Right cardiac atrium (tissue), 5 donors: ENCODE data around the gene RASSF3. TPM values are rescaled to one million over a fixed set of nuclear protein-coding genes. Genes with fewer than 3 reads are reported as not detected.
A peak's percentile ranks its signal among the peaks of the same experiment; 100 is the strongest.

Source experiments
- ATAC-seq, 2 donors: fragments of 200-7000 bp; cut with Tn5 transposase; one replicate each; pipeline versions ENCODE4 v1.8.0 to v1.9.1; 2020; ENCODE audit warnings: moderate library complexity in 2 of 2, mild to moderate bottlenecking in 1 of 2
- DNase-seq, 3 donors: peaks; one replicate each; pipeline ENCODE4 v3.0.0-alpha.2; 2020
- H3K27ac ChIP-seq: one replicate; pipeline ENCODE4 v1.5.1; 2013; ENCODE audit warnings: mild to moderate bottlenecking, low read length, control low read depth, moderate library complexity
- H3K27me3 ChIP-seq: one replicate; pipeline ENCODE4 v1.6.1; 2013; ENCODE audit not compliant: control insufficient read depth, insufficient read depth
- H3K4me1 ChIP-seq: one replicate; pipeline ENCODE4 v1.6.1; 2013; ENCODE audit warnings: low read length; ENCODE audit not compliant: control insufficient read depth, insufficient read depth
- H3K4me3 ChIP-seq: one replicate; pipeline ENCODE4 v1.5.1; 2013; ENCODE audit warnings: low read length, control low read depth
- H3K9me3 ChIP-seq: one replicate; pipeline ENCODE4 v1.6.1; 2013; ENCODE audit warnings: low read length; ENCODE audit not compliant: control insufficient read depth
- WGBS: extraction: QIAGEN DNeasy Blood & Tissue Kit; methylation state at CpG from one replicate; pipeline ENCODE4 v1.1.7; 2013; 5-methylcytosine and 5-hydroxymethylcytosine counted together
- intact Hi-C, 4 donors: fragments of 100-400 bp; cut with DNase I; formaldehyde crosslinking; loops; one replicate each; pipeline versions ENCODE4 v1.11.0 to v1.14.0; 2022 to 2023
- long read RNA-seq, 4 donors: library from polyadenylated mRNA; unstranded; transcript quantifications; one replicate each; pipeline ENCODE4 v2.0.0, GENCODE V29; 2020 to 2021
- polyA plus RNA-seq: library from polyadenylated mRNA; stranded (reverse); fragments of 200-250 nt; gene quantifications from one replicate; pipeline ENCODE4 v1.2.3, GENCODE V29; 2013
- total RNA-seq, 4 donors: library from RNA; stranded (reverse); fragmentation: NEBNext Ultra II Directional; extraction: Animal tissue kit (Norgen Biotek cat#: 25700); gene quantifications; one replicate each; pipeline ENCODE4 v1.2.1, GENCODE V29; 2021
- donor health status: healthy with polysubstance abuse.
- donor health status: DM: no; HTN: yes; CAD: no.
- donor health status: DM: no; HTN: no; CAD: no.
- donor health status: DM: no; HTN: yes; CAD: no; lungs with severe emphysema.
- donor health status: DM: yes; HTN: yes; CAD: no.

RASSF3 gene, protein sequence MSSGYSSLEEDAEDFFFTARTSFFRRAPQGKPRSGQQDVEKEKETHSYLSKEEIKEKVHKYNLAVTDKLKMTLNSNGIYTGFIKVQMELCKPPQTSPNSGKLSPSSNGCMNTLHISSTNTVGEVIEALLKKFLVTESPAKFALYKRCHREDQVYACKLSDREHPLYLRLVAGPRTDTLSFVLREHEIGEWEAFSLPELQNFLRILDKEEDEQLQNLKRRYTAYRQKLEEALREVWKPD
- total RNA-seq: 100 to 1,000 TPM; 111 to 154 (median 122) TPM
- polyA plus RNA-seq: 44.6 TPM
- long read RNA-seq, donor 1, transcript RASSF3-204 (5 exons, 3,492 nt): major isoform, 70 of 100 reads
- long read RNA-seq, donor 1, partial matches to known transcripts: 15 of 100 reads
- long read RNA-seq, donor 1, other reads (novel, unspliced or antisense): 13 of 100 reads
- long read RNA-seq, donor 2, transcript RASSF3-204 (5 exons, 3,492 nt): major isoform, 22 of 23 reads
- long read RNA-seq, donor 2, partial matches to known transcripts: 0 of 23 reads
- long read RNA-seq, donor 2, other reads (novel, unspliced or antisense): 1 of 23 reads
- long read RNA-seq, donor 3, partial matches to known transcripts: 0 of 10 reads
- long read RNA-seq, donor 3, other reads (novel, unspliced or antisense): 10 of 10 reads
- long read RNA-seq, donor 4, transcript RASSF3-204 (5 exons, 3,492 nt): major isoform, 31 of 34 reads
- long read RNA-seq, donor 4, partial matches to known transcripts: 0 of 34 reads
- long read RNA-seq, donor 4, other reads (novel, unspliced or antisense): 2 of 34 reads

DNA sequence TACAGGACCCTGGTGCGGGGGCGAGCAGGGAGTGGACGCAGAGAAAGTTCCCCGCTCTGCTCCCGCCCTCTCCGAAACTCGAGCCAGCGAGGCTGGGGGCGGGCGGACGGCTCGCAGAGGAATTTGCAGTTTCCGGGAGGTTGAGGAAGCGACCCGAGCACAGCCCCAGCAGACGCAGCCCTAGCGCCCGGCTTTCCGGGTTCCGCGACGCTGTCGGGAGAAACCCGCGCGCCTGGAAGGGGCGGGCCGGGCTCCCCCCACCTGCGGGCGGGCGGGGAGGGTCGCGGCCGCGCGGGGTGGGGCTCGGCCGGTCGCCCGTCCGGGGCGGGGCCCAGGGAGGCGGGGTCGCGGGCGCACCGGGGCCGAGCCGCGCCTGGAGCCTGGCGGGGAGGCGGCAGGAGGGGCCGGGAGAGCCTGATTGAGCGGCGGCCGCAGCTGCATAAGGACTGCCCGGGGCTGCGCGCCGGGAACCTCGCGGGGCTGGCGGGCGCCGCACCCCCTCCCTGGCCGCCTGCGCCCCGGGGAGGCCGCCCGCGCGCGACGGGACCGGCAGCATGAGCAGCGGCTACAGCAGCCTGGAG, at the start of gene RASSF3:
TSS of gene RASSF3 (plus strand) at position 417 of the 581 bp plus-strand sequence. CDS start at position 555, 138 bp downstream.
- H3K9me3 ChIP-seq: no peaks in the 10 kb centered on the region
- DNase-seq (peak; percentile 76 to 90 (median 89)), ATAC-seq (peak; percentile 87 to 92)
- H3K27ac ChIP-seq: peak within 1 kb of the TSS; percentile 93
- WGBS: 1% methylated on average over 76 of the region's 76 CpGs
- intact Hi-C loops: loop anchor here in 3 of 4 donors (5.0 to 10.0 kb wide), 2 partner anchors 65 to 87 kb away; no protein-coding TSS in a partner anchor
- no peaks in the 10 kb centered on the region for H3K27me3 ChIP-seq
- peaks cover 3% of the 10 kb centered on the region for H3K4me1 ChIP-seq
- H3K4me3 ChIP-seq: peak within 1 kb of the TSS; percentile 91

DNA sequence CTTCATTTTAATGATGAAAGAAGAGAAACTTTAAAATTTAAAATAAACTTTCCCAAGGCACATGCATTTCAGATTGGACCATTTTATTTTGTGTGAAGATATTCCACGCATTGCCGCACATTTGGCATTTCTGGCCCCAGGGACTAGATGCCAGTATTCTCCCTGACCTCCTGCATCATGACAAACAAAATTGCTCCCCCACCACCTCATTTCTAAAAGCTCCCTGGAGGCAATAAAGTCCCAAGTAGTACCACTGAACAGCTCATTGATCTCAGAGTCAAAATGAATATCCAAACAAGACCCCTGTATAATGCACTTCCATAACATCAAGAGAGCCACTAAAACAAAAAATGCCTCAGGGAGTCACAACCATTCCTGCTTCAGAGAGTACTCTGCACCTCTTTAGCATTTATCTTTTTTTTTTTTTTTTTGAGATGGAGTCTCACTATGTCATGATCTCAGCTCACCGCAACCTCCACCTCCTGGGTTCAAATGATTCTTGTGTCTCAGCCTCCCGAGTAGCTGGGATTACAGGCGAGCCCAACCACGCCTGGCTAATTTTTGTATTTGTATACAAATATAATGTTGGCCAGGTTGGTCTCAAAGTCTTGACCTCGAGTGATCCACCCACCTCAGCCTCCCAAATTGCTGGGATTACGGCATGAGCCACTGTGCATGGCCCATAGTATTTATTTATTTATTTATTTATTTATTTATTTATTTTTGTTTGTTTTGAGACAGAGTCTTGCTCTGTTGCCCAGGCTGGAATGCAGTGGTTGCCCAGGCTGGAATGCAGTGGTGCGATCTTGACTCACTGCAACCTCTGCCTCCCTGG, 48.8 kb upstream of the RASSF3 start:
- no peaks in the 10 kb centered on the region for H3K4me1 ChIP-seq
- no peak overlapping the region for H3K27ac ChIP-seq
- no peaks in the 10 kb centered on the region for H3K9me3 ChIP-seq
- DNase-seq (no peak), ATAC-seq (no peak)
- intact Hi-C loops: loop anchor here in 1 of 4 donors (5.0 kb wide), 1 partner anchor 41 kb away; no protein-coding TSS in a partner anchor
- 92% methylated on average over 9 of the region's 9 CpGs for whole genome bisulfite sequencing
- H3K4me3 ChIP-seq: no peak overlapping the region
- no peaks in the 10 kb centered on the region for H3K27me3 ChIP-seq

DNA sequence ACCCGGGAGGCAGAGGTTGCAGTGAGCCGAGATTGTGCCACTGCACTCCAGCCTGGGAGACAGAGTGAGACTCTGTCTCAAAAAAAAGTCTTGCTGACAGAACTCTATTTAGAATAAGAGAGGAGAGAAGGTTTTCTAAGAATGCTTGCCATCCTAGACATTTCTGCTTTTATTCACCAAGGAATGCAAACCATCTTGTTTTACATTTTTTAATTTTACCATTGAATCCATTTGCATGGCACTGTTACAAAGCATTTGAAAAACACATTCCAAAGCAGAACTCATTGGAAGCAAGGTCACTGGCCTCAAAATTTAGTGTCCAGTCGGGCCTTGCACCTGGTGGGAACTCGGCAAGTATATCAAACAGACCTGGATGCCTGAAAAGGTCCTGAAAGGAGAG, 44.2 kb upstream of the RASSF3 start:
- intact Hi-C loops: no loop called here
- H3K4me1 ChIP-seq: peaks cover 4% of the 10 kb centered on the region
- no peak overlapping the region for H3K27ac ChIP-seq
- 88% methylated on average over 4 of the region's 4 CpGs for WGBS
- H3K27me3 ChIP-seq: no peaks in the 10 kb centered on the region
- ATAC-seq (no peak), DNase-seq (no peak)
- H3K9me3 ChIP-seq: no peaks in the 10 kb centered on the region
- no peak overlapping the region for H3K4me3 ChIP-seq

DNA sequence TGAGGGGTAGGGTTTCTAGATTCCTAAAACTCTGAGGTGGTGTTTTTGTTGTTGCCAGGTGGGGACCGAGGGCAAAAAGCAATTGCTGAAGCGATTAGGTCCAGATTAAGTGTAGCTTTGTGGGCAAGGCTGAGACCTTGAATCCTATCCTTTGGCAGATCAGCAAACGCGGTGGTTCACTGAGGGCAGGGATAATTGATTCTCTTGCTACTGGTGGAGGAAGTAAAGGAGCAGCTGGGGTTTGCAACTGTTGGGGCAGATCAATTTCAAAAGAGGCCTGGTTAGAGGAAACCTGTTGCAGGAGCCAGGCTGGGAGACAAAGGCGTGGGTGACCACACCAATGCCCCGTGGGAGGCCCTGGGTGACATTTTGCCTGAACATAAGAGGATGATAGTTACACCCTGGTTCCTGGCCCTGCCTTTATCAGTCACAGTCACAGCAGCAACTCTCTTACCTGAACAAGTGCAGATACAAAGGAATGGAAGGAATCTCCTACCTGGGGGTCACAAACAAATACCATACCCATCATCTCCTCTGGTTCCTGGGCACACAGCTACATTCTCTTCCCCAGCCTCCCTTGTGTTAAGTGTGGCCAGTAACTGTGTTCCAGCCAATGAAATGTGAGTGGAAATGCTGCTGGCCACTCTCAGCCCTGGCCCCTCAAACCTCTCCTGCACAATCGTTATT, 43.3 kb upstream of the RASSF3 start:
- Histone ChIP-seq H3K4me3 (no peak overlapping the region), H3K27me3 (no peaks in the 10 kb centered on the region), H3K4me1 (peaks cover 4% of the 10 kb centered on the region), H3K9me3 (no peaks in the 10 kb centered on the region), H3K27ac (no peak overlapping the region)
- 87% methylated on average over 7 of the region's 7 CpGs for WGBS
- no peak for DNase-seq
- intact Hi-C loops: no loop called here
- ATAC-seq: no peak

DNA sequence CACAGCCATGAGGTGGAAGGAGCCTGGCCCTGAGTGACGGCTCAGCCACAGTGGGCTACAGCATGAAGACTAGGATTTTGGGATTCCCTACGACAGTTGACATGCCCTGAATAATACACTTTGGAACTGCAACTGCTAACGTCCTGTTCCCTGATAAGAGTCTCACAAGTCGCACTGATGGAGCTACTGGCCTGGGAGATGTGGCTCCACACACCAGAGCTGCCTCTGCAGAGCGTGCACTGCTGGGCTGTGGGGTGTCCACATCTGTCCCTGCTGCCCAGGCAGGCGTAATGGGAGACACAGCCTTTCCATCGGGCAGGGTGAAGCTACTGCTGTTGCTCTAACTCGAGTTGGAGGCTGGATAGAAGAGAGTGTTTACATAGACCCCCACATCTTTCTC, 42.7 kb upstream of the RASSF3 start:
- no peak overlapping the region for H3K4me3 ChIP-seq
- intact Hi-C loops: no loop called here
- no peaks in the 10 kb centered on the region for H3K9me3 ChIP-seq
- no peak for DNase-seq
- no peak overlapping the region for H3K27ac ChIP-seq
- peaks cover 4% of the 10 kb centered on the region for H3K4me1 ChIP-seq
- no peak for ATAC-seq
- WGBS: 78% methylated on average over 8 of the region's 8 CpGs
- H3K27me3 ChIP-seq: no peaks in the 10 kb centered on the region

DNA sequence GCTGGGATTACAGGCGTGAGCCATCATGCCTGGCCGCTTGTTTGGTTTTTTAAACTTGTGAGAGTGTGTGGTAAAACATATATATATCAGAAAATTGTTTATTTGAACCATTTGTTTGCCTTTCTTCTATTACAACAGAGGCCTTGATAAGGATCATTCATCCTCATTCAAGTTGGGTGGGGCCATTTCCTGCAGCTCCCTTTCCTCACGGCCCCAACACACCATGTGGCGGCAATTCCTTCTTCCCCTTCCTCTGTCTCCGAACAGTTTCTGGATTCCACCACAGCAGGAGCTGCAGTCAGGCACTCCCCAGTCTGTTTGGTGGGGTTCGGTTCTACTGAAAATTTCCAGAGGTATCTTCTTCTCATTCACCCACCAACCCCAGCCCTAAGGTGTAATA, 42.0 kb upstream of the RASSF3 start:
- peak; percentile 32 to 51 for ATAC-seq
- Histone ChIP-seq H3K4me1 (peaks cover 4% of the 10 kb centered on the region), H3K27me3 (no peaks in the 10 kb centered on the region), H3K4me3 (no peak overlapping the region), H3K27ac (no peak overlapping the region), H3K9me3 (no peaks in the 10 kb centered on the region)
- 64% methylated on average over 6 of the region's 6 CpGs for WGBS
- DNase-seq: no peak
- intact Hi-C loops: no loop called here

DNA sequence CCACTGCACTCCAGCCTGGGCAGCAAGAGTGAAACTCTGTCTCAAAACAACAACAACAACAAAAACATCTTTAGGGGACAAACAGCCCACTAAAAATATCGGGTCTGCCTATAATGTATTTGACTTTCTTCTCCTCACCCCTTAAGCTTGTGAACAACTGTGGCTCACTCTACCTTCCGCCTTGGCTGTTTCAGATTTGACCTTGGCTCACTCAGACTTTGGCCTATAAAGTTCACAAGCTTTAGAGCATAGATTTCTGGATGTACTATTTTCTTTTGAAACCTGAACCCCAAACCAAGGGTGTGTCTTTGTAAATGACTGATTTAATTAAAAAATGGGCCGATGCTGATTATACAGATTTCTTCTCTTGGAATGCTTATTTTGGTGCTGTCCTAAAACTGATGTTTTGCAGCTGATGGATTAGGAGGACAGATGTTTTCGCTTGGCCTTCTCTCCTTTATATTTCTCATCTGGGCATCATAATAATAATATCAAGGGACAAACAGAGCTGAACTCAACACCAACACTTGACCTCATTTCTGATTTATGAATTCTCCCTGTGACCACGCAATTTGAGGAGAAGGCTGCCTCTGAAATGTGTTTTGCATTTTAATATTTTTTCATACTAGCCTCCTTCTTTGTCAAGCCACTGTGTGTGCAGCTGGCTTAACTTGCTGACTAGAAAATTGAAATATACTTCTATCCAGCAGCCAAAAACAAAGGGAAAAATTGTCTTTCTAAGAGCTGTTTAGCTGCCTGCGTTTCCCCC, 40.2 kb upstream of the RASSF3 start:
- ATAC-seq: no peak
- Histone ChIP-seq H3K4me1 (peaks cover 4% of the 10 kb centered on the region), H3K9me3 (no peaks in the 10 kb centered on the region), H3K4me3 (no peak overlapping the region), H3K27me3 (no peaks in the 10 kb centered on the region), H3K27ac (no peak overlapping the region)
- no peak for DNase-seq
- intact Hi-C loops: no loop called here
- 75% methylated on average over 6 of the region's 6 CpGs for WGBS

DNA sequence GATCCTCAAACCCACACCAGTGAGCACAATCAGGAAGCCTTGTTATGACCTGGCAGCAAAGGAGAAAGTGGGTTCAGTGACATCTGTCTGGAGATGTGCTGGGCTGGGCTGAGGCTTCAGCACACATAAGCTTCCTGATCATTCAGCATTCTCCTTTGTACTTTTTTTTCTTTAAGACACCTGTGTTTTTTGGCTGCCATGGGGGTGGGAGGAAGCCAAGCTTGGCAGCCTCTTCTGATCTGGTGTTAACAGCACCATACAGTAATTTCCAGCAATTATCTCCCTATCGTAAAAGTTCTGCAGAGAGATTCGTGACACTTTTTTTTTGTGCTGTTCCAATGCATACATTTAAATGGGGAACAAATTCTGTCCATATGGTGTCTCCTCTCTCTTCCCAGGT, 38.9 kb upstream of the RASSF3 start:
- 23% methylated on average over 2 of the region's 2 CpGs for WGBS
- H3K9me3 ChIP-seq: no peaks in the 10 kb centered on the region
- ATAC-seq (no peak), DNase-seq (no peak)
- no peaks in the 10 kb centered on the region for H3K27me3 ChIP-seq
- intact Hi-C loops: no loop called here
- no peak overlapping the region for H3K4me3 ChIP-seq
- H3K4me1 ChIP-seq: peaks cover 4% of the 10 kb centered on the region
- H3K27ac ChIP-seq: no peak overlapping the region

DNA sequence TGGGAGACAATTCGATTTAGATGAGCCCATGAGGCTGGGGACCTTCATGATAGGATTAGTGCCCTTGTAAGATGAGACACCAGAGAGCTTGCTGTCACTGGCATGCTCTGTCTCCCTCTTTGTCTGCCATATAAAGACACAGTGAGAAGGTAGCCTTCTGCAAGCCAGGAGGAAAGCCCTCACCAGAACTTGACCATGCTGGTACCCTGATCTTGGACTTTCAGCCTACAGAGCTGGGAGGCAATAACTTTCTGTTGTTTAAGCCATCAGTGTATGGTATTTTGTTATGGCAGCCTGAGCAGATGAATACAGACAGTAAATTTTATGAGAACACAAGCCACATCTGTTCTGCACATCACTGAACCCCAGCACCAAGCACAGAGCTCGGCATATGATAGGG, 38.1 kb upstream of the RASSF3 start:
- peaks cover 4% of the 10 kb centered on the region for H3K4me1 ChIP-seq
- no peaks in the 10 kb centered on the region for H3K9me3 ChIP-seq
- ATAC-seq (no peak), DNase-seq (no peak)
- whole genome bisulfite sequencing: 91% methylated on average over 2 of the region's 2 CpGs
- H3K4me3 ChIP-seq: no peak overlapping the region
- intact Hi-C loops: no loop called here
- no peaks in the 10 kb centered on the region for H3K27me3 ChIP-seq
- no peak overlapping the region for H3K27ac ChIP-seq
